Esophagus squamous epithelium (tissue), 4 donors: ENCODE results near the gene STK32A.

Experiments
- CTCF ChIP-seq, 6 experiments: fragments of 450-650 bp in 4 of 6; fragments of 200-600 bp in 2 of 6; sonication (generic) in 2 of 6; IDR thresholded peaks; one replicate each; pipeline ENCODE4 v1.5.1; 2016 to 2019; ENCODE audit warnings: antibody characterized with exemption in 6 of 6, mild to moderate bottlenecking in 4 of 6, moderate library complexity in 4 of 6
- POLR2A ChIP-seq, 4 donors: fragments of 450-650 bp; IDR thresholded peaks; one replicate each; pipeline ENCODE4 v1.6.1; 2017; ENCODE audit warnings: antibody characterized with exemption in 4 of 4, mild to moderate bottlenecking in 4 of 4, moderate library complexity in 3 of 4

- no peak for TF ChIP-seq CTCF (IDR thresholded peaks at IDR 0.05)
- no peak for TF ChIP-seq POLR2A (IDR thresholded peaks at IDR 0.05)
Measured at GRCh38 chr5:147189109-147189424, 45.8 kb upstream of the STK32A start.
